GM19193 (cell line): ENCODE results near the gene PRR29.

Source experiments
- POLR2A ChIP-seq: IDR thresholded peaks from 4 replicates; pipeline ENCODE4 v1.6.1; 2011; ENCODE audit not compliant: insufficient read depth, insufficient read length; ENCODE audit errors: extremely low read depth

The PRR29 gene

DNA sequence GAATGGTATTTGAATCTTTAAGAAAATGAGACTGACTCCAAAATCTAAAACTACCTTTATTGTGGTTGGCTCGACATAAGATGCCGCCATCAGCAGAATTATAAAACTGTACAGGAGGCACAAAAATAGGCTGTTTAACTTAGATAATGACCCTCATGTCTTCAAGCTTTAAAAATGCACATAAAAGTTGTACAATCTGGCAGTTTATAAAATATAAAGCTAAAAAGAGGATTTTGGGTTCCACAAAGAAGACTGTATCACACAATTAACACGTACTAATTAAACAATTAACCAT is 40.9 kb downstream of the PRR29 start:
- no peak for TF ChIP-seq POLR2A

DNA sequence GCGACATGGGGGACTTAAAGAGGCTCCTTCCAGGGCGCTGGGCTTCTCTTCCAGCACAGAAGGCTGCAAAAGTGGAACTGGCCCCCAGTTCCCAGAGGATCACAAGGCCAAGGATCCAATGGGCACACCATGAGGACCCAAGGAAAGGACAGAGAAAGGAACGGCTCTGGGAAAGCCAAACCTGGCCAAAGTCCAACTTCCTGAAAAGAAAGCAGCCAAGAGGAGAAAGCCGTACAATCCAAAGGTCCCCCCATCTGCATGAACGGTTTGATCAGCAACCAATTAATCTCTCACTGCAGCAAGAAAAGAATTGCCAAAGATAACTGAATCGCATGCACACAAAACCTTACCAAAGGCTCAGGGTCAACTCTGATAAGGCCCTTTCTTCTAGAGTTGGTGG is 42.1 kb downstream of the PRR29 start:
- no peak for TF ChIP-seq POLR2A

DNA sequence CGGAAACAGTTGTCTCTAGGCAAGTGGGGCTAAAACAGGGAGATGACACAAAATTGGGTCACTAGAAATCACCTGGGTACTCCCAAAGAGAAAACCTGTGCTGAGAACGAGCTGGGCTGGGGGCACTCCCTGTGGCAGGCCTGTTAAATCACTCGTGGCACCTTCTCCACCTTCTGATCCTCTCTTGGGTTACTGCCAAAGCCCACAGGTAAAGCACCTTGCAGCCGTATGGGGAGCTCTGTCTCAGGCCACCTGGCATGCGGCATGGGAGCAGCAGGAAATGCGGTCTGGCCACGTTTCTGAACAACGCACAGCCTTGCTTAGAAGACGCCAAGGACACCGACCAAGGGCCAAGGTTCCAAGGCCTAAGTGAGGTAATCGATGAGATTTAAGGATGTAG is 43.8 kb downstream of the PRR29 start:
- TF ChIP-seq POLR2A: no peak

DNA sequence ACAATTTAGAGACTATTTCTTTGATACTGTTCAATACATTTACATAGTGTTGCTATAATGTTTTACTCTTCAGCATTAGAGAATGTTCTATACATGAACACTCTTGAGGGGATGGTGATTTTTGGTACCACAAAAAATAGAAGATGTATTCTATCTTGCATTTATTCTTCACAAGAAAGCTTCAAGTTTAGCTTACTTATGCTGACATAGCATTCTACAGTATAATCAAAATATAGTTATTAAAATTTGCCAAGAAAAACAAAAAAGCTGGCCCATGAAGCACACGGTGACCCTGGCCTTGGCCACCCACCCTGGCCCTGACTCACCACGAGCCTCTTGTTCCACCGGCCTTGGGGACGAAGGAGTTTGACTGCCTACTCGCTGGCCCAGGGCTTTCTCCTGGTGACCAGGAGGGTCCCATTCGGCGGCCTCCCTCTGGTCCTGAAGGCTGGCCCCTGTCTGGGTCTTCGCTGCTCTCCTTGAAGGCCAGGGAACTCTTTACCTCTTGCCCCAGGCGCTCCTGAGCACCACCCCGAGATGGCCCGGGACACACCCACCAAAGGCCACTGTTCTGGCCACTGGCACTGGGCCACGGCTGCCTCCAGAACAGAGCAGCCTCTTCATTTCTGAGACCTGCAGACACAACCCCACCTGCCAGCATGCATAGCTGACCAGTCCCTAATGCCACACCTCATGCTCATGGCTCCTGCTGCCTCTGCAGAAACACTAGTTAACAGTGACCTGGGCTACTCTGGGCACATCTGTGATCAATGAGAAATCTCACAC is 44.7 kb downstream of the PRR29 start:
- no peak for TF ChIP-seq POLR2A

DNA sequence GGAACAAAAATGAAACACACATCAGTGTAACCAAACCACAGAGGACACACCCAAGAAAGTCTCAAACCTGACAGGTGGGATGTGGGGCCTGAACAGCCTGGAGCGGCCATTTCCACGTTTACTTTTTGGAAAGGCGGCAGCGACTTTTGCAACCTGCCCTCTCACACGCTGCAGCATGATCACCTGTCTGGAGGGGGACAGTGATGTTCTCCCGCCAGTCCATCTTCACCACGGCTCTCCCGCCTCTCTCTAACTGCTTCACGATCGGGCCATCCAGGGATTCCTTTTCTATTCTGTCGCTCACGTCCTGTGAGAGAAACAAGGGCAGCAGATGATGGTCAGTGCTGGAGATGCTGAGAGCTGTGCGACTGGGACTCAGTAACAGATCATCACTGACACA is 47.0 kb downstream of the PRR29 start:
- TF ChIP-seq POLR2A: no peak

DNA sequence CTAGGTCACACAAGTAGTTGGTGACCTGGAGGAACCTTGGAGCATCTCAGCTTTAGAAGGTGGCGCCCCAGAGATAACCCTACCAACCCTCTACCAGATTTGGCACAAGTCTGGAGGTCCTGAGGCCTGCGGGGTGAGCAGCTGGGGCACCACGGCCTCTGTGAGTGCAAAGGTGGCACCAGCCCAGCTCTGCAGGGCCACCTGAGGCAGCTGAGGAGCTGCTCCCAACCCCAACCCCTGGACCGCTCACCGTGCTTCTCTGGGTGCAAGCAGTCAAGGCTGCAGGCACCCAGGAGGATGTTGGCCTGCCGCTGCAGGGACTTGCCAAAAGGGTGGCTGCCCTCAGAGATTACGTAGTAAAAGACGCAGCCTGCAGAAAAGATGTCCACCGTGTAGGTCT is 50.7 kb downstream of the PRR29 start:
- no peak for TF ChIP-seq POLR2A

DNA sequence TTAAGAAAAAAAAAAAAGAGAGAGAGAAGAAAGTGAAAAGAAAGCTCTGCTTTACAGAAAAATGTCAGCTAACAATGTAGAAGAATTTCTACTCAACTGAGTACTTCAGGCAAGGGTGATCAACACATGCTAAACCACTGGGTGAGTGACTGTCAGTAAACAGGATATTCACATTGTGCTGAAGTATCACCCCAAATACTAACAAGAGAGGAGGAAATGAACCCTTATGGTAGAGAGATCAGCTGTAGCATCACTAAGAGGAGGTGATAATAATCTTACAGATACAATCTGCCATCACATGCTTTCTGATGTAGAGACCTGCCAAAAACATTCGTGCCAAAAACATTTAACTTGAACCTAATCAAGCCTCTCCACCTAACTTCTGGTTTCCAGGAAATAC is 53.0 kb downstream of the PRR29 start:
- TF ChIP-seq POLR2A: no peak

DNA sequence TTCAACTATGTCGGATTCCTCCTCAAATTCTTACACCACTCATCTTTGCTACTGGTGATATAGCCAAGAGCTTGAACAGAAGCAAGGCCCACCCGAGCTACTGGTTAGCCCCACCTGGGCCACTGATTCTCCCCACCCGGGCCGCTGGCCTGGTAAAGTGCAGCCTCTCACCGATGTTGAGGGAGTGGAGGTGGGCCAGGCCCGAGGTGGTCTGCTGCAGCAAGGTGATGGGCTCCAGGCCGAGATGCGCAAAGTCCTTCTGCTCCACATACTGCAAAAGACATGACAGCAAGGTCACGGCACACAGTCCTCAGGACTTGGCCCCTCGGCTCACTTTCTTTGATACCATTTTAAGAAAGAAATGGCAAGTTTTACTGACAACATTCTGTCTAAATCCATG is 55.0 kb downstream of the PRR29 start:
- TF ChIP-seq POLR2A: no peak
